GM21619 (cell line): ENCODE measurements around the gene ITPK1.
A peak's percentile ranks its signal among the peaks of the same experiment; 100 is the strongest.
"Not testable (repeated sequence)": the region's sequence is repeated elsewhere in the genome, so short reads cannot be mapped to it uniquely, and the experiment has no call there.

Experiments
- ATAC-seq: cut with Tn5 transposase; IDR thresholded peaks from one replicate; pipeline ENCODE4 v1.9.1; 2021; ENCODE audit not compliant: unreplicated experiment

The ITPK1 gene

GRCh38 chr14:93115821-93116675, at the start of gene ITPK1:
Gene ITPK1, minus strand, starts transcription at chr14:93115925. Its CDS starts 762 bp downstream, at chr14:93115163.
- peak; percentile 51 for ATAC-seq

- ATAC-seq = no peak
These were observed 47.8 kb upstream of the ITPK1 start for GRCh38 chr14:93163564-93163963.

- no peak for ATAC-seq
These were observed 45.8 kb upstream of the ITPK1 start for GRCh38 chr14:93161411-93161940.

- ATAC-seq = no peak
These were observed 44.7 kb upstream of the ITPK1 start for GRCh38 chr14:93160353-93160801.

GRCh38 chr14:93159625-93160352, 44.1 kb upstream of the ITPK1 start:
- ATAC-seq = not testable (repeated sequence)

- ATAC-seq = not testable (repeated sequence)
These were observed 42.6 kb upstream of the ITPK1 start for GRCh38 chr14:93158349-93158748.

GRCh38 chr14:93156693-93157369, 41.1 kb upstream of the ITPK1 start:
- no peak for ATAC-seq

- ATAC-seq = no peak
These were observed 39.9 kb upstream of the ITPK1 start for GRCh38 chr14:93155667-93156066.

- no peak for ATAC-seq
These were observed 37.4 kb upstream of the ITPK1 start for GRCh38 chr14:93153121-93153520.

GRCh38 chr14:93150227-93151208, 34.8 kb upstream of the ITPK1 start:
- no peak for ATAC-seq

GRCh38 chr14:93148979-93149378, 33.3 kb upstream of the ITPK1 start:
- no peak for ATAC-seq

- ATAC-seq = peak; percentile 69
These were observed 30.4 kb upstream of the ITPK1 start for GRCh38 chr14:93146119-93146518.

- no peak for ATAC-seq
These were observed 27.3 kb upstream of the ITPK1 start for GRCh38 chr14:93142854-93143652.

GRCh38 chr14:93137864-93138263, 22.1 kb upstream of the ITPK1 start:
- ATAC-seq = no peak

- not testable (repeated sequence) for ATAC-seq
These were observed 20.8 kb upstream of the ITPK1 start for GRCh38 chr14:93136508-93136907.

GRCh38 chr14:93136009-93136408, 20.3 kb upstream of the ITPK1 start:
- ATAC-seq = no peak

- ATAC-seq = no peak
These were observed 19.7 kb upstream of the ITPK1 start for GRCh38 chr14:93135399-93135798.

- ATAC-seq = no peak
These were observed 17.7 kb upstream of the ITPK1 start for GRCh38 chr14:93133464-93133863.

- no peak for ATAC-seq
These were observed 16.8 kb upstream of the ITPK1 start for GRCh38 chr14:93132472-93133065.
